SK-N-SH (cell line): ENCODE results near the gene CNGA4.

Experiments used
- CTCF ChIP-seq: fragments of 200-600 bp; sonication (generic); IDR thresholded peaks from 2 replicates; pipeline ENCODE4 v1.6.1; 2017; ENCODE audit warnings: antibody characterized with exemption, mild to moderate bottlenecking, moderate library complexity
- EP300 ChIP-seq, 2 experiments: IDR thresholded peaks; 2 replicates each; pipeline versions ENCODE4 v1.4.0 to v1.6.1; 2012; ENCODE audit warnings: borderline replicate concordance in 1 of 2, low read depth in 1 of 2, low read length in 1 of 2
- EZH2phosphoT487 ChIP-seq: fragments of 200-600 bp; sonication (generic); IDR thresholded peaks from 2 replicates; pipeline ENCODE4 v1.6.1; 2017; ENCODE audit warnings: low read depth, mixed run types, mild to moderate bottlenecking, antibody characterized with exemption, moderate library complexity, borderline replicate concordance
- MEF2A ChIP-seq: IDR thresholded peaks from 2 replicates; pipeline ENCODE4 v1.4.0; 2012; ENCODE audit warnings: low read depth, borderline replicate concordance
- NRF1 ChIP-seq: IDR thresholded peaks from 2 replicates; pipeline ENCODE4 v1.6.1; 2012; ENCODE audit warnings: low read depth, mild to moderate bottlenecking, low read length
- POLR2AphosphoS5 ChIP-seq: IDR thresholded peaks from 2 replicates; pipeline ENCODE4 v1.6.1; 2012; ENCODE audit warnings: low read depth, low read length
- RXRA ChIP-seq: IDR thresholded peaks from 2 replicates; pipeline ENCODE4 v1.4.0; 2012; ENCODE audit warnings: low read depth, mild to moderate bottlenecking, borderline replicate concordance
- USF1 ChIP-seq: IDR thresholded peaks from 2 replicates; pipeline ENCODE4 v1.4.0; 2012; ENCODE audit warnings: low read depth, borderline replicate concordance
- YY1 ChIP-seq: IDR thresholded peaks from 2 replicates; pipeline ENCODE4 v1.4.0; 2012; ENCODE audit warnings: low read depth, mild to moderate bottlenecking
- TF ChIP-seq, protein P1 (sequence below): IDR thresholded peaks from 2 replicates; pipeline ENCODE4; 2012
- TF ChIP-seq, protein P2 (sequence below): IDR thresholded peaks from 2 replicates; pipeline ENCODE4 v1.6.1; 2012; ENCODE audit warnings: mild to moderate bottlenecking, low read depth, low read length, moderate library complexity
- TF ChIP-seq, protein P3 (sequence below): IDR thresholded peaks from 2 replicates; pipeline ENCODE4 v1.4.0; 2012; ENCODE audit warnings: low read depth
- TF ChIP-seq, protein P4 (sequence below): IDR thresholded peaks from 2 replicates; pipeline ENCODE4 v1.4.0; 2012; ENCODE audit warnings: low read depth, borderline replicate concordance

DNA sequence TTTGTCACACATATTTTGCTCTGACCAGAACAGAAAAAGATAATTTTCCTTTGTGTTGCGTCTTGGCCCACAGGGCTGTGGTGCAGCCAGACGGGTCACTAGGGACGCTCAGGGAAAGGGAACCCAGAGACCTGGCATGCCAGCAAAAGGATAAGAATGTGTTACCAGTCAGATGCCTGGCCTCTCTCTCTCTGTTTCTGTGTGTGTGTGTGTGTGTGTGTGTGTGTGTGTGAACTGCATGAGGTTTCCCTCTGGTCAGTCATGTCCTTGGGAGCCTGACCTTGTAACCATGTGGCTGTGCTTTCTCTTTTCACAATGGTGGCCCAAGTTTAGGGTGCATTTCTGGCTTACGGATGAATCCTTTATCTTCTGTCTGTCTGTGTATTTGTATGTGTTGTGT lies 46.1 kb downstream of the CNGA4 start:
- TF ChIP-seq, protein P1, sequence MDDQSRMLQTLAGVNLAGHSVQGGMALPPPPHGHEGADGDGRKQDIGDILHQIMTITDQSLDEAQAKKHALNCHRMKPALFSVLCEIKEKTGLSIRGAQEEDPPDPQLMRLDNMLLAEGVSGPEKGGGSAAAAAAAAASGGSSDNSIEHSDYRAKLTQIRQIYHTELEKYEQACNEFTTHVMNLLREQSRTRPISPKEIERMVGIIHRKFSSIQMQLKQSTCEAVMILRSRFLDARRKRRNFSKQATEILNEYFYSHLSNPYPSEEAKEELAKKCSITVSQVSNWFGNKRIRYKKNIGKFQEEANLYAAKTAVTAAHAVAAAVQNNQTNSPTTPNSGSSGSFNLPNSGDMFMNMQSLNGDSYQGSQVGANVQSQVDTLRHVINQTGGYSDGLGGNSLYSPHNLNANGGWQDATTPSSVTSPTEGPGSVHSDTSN: no peak
- no peak for TF ChIP-seq CTCF
- no peak for TF ChIP-seq EZH2phosphoT487
- TF ChIP-seq RXRA: no peak
- TF ChIP-seq EP300 (IDR thresholded peaks at IDR 0.05; ENCODE audit: borderline replicate concordance in 1 of 2, low read depth in 1 of 2, low read length in 1 of 2): no peak
- TF ChIP-seq, protein P2, sequence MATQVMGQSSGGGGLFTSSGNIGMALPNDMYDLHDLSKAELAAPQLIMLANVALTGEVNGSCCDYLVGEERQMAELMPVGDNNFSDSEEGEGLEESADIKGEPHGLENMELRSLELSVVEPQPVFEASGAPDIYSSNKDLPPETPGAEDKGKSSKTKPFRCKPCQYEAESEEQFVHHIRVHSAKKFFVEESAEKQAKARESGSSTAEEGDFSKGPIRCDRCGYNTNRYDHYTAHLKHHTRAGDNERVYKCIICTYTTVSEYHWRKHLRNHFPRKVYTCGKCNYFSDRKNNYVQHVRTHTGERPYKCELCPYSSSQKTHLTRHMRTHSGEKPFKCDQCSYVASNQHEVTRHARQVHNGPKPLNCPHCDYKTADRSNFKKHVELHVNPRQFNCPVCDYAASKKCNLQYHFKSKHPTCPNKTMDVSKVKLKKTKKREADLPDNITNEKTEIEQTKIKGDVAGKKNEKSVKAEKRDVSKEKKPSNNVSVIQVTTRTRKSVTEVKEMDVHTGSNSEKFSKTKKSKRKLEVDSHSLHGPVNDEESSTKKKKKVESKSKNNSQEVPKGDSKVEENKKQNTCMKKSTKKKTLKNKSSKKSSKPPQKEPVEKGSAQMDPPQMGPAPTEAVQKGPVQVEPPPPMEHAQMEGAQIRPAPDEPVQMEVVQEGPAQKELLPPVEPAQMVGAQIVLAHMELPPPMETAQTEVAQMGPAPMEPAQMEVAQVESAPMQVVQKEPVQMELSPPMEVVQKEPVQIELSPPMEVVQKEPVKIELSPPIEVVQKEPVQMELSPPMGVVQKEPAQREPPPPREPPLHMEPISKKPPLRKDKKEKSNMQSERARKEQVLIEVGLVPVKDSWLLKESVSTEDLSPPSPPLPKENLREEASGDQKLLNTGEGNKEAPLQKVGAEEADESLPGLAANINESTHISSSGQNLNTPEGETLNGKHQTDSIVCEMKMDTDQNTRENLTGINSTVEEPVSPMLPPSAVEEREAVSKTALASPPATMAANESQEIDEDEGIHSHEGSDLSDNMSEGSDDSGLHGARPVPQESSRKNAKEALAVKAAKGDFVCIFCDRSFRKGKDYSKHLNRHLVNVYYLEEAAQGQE: no peak
- no peak for TF ChIP-seq MEF2A
- no peak for TF ChIP-seq YY1
- no peak for TF ChIP-seq NRF1
- TF ChIP-seq POLR2AphosphoS5: no peak
- TF ChIP-seq USF1: no peak
- TF ChIP-seq, protein P3, sequence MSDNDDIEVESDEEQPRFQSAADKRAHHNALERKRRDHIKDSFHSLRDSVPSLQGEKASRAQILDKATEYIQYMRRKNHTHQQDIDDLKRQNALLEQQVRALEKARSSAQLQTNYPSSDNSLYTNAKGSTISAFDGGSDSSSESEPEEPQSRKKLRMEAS: no peak
- TF ChIP-seq, protein P4, sequence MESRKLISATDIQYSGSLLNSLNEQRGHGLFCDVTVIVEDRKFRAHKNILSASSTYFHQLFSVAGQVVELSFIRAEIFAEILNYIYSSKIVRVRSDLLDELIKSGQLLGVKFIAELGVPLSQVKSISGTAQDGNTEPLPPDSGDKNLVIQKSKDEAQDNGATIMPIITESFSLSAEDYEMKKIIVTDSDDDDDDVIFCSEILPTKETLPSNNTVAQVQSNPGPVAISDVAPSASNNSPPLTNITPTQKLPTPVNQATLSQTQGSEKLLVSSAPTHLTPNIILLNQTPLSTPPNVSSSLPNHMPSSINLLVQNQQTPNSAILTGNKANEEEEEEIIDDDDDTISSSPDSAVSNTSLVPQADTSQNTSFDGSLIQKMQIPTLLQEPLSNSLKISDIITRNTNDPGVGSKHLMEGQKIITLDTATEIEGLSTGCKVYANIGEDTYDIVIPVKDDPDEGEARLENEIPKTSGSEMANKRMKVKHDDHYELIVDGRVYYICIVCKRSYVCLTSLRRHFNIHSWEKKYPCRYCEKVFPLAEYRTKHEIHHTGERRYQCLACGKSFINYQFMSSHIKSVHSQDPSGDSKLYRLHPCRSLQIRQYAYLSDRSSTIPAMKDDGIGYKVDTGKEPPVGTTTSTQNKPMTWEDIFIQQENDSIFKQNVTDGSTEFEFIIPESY: no peak
